Embryonic facial prominence (tissue), 1 donor: ENCODE results near the gene EIF2S1.
"Not testable (repeated sequence)": the region's sequence is repeated elsewhere in the genome, so short reads cannot be mapped to it uniquely, and the experiment has no call there.

Experiments used
- DNase-seq: peaks from one replicate; pipeline ENCODE4 v3.0.0-alpha.2; 2016; ENCODE audit errors: extremely low spot score

The EIF2S1 gene

GRCh38 chr14:67359775-67360469 is at the start of gene EIF2S1, which contains the start of gene ATP6V1D:
Gene EIF2S1, plus strand, starts transcription at chr14:67360328. Its CDS starts 4,440 bp downstream, at chr14:67364768.
Gene ATP6V1D, minus strand, starts transcription at chr14:67359804. Its CDS starts 106 bp downstream, at chr14:67359698.
- DNase-seq, result peak; percentile 96

GRCh38 chr14:67311868-67312267 is 48.3 kb upstream of the EIF2S1 start:
- DNase-seq, result no peak

- DNase-seq, result no peak
Observed at GRCh38 chr14:67313153-67313552, 47.0 kb upstream of the EIF2S1 start.

GRCh38 chr14:67317822-67318221 is 42.3 kb upstream of the EIF2S1 start:
- DNase-seq, result no peak

GRCh38 chr14:67319142-67319541 is 41.0 kb upstream of the EIF2S1 start:
- no peak for DNase-seq

GRCh38 chr14:67329666-67330065 is 30.5 kb upstream of the EIF2S1 start:
- DNase-seq, result not testable (repeated sequence)

GRCh38 chr14:67331368-67332125 is 28.6 kb upstream of the EIF2S1 start:
- DNase-seq, result no peak

GRCh38 chr14:67332468-67332867 is 27.7 kb upstream of the EIF2S1 start:
- DNase-seq, result no peak

- no peak for DNase-seq
Observed at GRCh38 chr14:67335781-67336180, 24.3 kb upstream of the EIF2S1 start.

- DNase-seq, result not testable (repeated sequence)
Observed at GRCh38 chr14:67341231-67341630, 18.9 kb upstream of the EIF2S1 start.

GRCh38 chr14:67343601-67344230 is 16.4 kb upstream of the EIF2S1 start:
- no peak for DNase-seq

GRCh38 chr14:67345583-67345982 is 14.5 kb upstream of the EIF2S1 start:
- DNase-seq, result no peak

- DNase-seq, result no peak
Observed at GRCh38 chr14:67352055-67352454, 8.1 kb upstream of the EIF2S1 start.

GRCh38 chr14:67357186-67357968 is 2.8 kb upstream of the EIF2S1 start:
- DNase-seq, result no peak

- no peak for DNase-seq
Observed at GRCh38 chr14:67357969-67358354, 2.2 kb upstream of the EIF2S1 start.

- DNase-seq, result no peak
Observed at GRCh38 chr14:67358924-67359774, 979 bp upstream of the EIF2S1 start.

GRCh38 chr14:67360470-67361206 is 510 bp downstream of the EIF2S1 start:
- DNase-seq, result no peak

- no peak for DNase-seq
Observed at GRCh38 chr14:67365476-67365875, 5.3 kb downstream of the EIF2S1 start.

GRCh38 chr14:67370830-67371229 is 10.7 kb downstream of the EIF2S1 start:
- DNase-seq, result no peak
